Heart right ventricle (tissue), 16 donors: ENCODE results near the gene RCOR2. TPM values are rescaled to one million over a fixed set of nuclear protein-coding genes. Genes with fewer than 3 reads are reported as not detected.

ENCODE experiments used
- ATAC-seq, 8 donors: fragments of 200-7000 bp; cut with Tn5 transposase; one replicate each; pipeline ENCODE4 v1.9.1; 2020; ENCODE audit warnings: mild to moderate bottlenecking in 8 of 8, moderate library complexity in 8 of 8, moderate number of reproducible peaks in 1 of 8
- DNase-seq, 2 donors: peaks; one replicate each; pipeline ENCODE4 v3.0.0-alpha.2; 2020
- H3K27ac ChIP-seq, 10 donors: fragments of 200-600 bp; sonication (generic) in 2 of 10; one replicate each; pipeline versions ENCODE4 v1.5.0 to v1.8.0; 2020 to 2022; ENCODE audit warnings: mild to moderate bottlenecking in 3 of 10
- H3K27me3 ChIP-seq, 7 donors: fragments of 200-600 bp; one replicate each; pipeline ENCODE4 v1.8.0; 2021 to 2022; ENCODE audit warnings: mild to moderate bottlenecking in 2 of 7
- H3K36me3 ChIP-seq, 9 donors: fragments of 200-600 bp; sonication (generic) in 1 of 9; one replicate each; pipeline versions ENCODE4 v1.5.0 to v1.8.0; 2020 to 2022; ENCODE audit warnings: mild to moderate bottlenecking in 2 of 9
- H3K4me1 ChIP-seq, 9 donors: fragments of 200-600 bp; sonication (generic) in 1 of 9; one replicate each; pipeline versions ENCODE4 v1.5.0 to v1.8.0; 2020 to 2022; ENCODE audit warnings: mild to moderate bottlenecking in 4 of 9
- H3K4me3 ChIP-seq, 10 donors: fragments of 200-600 bp; sonication (generic) in 2 of 10; one replicate each; pipeline versions ENCODE4 v1.5.0 to v1.8.0; 2020 to 2022; ENCODE audit warnings: mild to moderate bottlenecking in 7 of 10, moderate library complexity in 2 of 10
- H3K9me3 ChIP-seq, 11 donors: fragments of 200-600 bp in 10 of 11; sonication (generic) in 2 of 11; one replicate each; pipeline versions ENCODE4 v1.5.0 to v1.8.0; 2013 to 2022; ENCODE audit warnings: mild to moderate bottlenecking in 2 of 11, control low read depth in 1 of 11, moderate library complexity in 1 of 11
- WGBS, 2 donors: extraction: QIAGEN DNeasy Blood & Tissue Kit; methylation state at CpG; one replicate each; pipeline ENCODE4 v1.1.7; 2013; ENCODE audit warnings: inconsistent platforms in 1 of 2; 5-methylcytosine and 5-hydroxymethylcytosine counted together
- intact Hi-C, 10 donors: fragments of 100-400 bp; cut with DNase I; formaldehyde crosslinking; loops; one replicate each; pipeline versions ENCODE4 v1.11.1 to v1.14.2; 2022
- polyA plus RNA-seq, 2 donors: library from polyadenylated mRNA; stranded (reverse); fragments of 200-250 nt; gene quantifications; one replicate each; pipeline ENCODE4 v1.2.3, GENCODE V29; 2013
- total RNA-seq, 10 donors: library from RNA; stranded (reverse); fragmentation: NEBNext Ultra II Directional in 3 of 10; extraction: Animal tissue kit (Norgen Biotek cat#: 25700) in 3 of 10; gene quantifications; one replicate each; pipeline versions ENCODE4 v1.2.1 to v1.2.4, GENCODE V29; 2021 to 2023
- TF ChIP-seq, protein P1 (sequence below), 9 donors: fragments of 200-600 bp; sonication (generic) in 2 of 9; IDR thresholded peaks; one replicate each; pipeline versions ENCODE4 v1.5.0 to v1.8.0; 2021 to 2022; ENCODE audit warnings: antibody characterized with exemption in 9 of 9, mild to moderate bottlenecking in 5 of 9, moderate library complexity in 1 of 9
- donor health status: Arrhythmogenic right ventricular cardiomyopathy.
- donor health status: ischemic (EF 13 %, LVEDD 7.1; RV severe dilation, severe dysfunction).
- donor health status: healthy with polysubstance abuse.
- donor health status: DM: no; HTN: yes; CAD: no.
- donor health status: DM: no; HTN: no; CAD: no.
- donor health status: ischemic (EF 25% LVEDD 6.9; RV normal size, moderate dysfunction).
- donor health status: ischemic (EF 25% LVEDD 5.7; RV mildly dilated, moderate dysfunction).
- donor health status: healthy.
- donor health status: DM: yes; HTN: yes; CAD: no.
- donor health status: Ischemic cardiomyopathy.
- donor health status: ischemic (EF 35%, LVEDD 5.7; RV mildly dilated, moderate dysfunction).
- donor health status: nonischemic (EF 11% LVEDD 7.7; RV severe dilation, severe dysfunction).
- donor health status: DM: yes; HTN: yes; CAD: no.
- donor health status: PGD.
- donor health status: ischemic (EF 29% LVEDD 5.4; RV normal size, mild dysfunction).
- donor health status: nonischemic (EF 23%, LVEDD 6.1; RV moderate dilation, normal function).

The RCOR2 gene
- total and polyA plus RNA-seq, 12 donors = 1.1 to 8.4 (median 5.0) TPM

DNA sequence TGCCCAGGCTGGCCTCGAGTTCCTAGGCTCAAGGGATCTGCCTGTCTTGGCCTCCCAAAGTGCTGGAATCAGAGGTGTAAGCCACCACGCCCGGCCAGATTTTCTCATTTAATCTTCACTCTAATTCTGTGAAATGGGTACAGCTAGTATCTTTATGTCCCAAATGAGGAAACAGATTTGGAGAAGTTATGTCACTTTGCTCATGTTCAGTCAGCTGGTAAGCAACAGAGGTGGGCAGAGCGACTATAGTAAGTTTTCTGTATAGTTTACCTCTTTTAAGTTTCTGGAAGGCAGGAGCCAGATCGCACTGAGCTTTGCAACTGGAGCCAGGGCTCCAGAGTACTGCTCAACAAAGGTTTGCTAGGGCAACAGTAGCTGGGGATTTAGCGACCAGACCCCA is 33.2 kb downstream of the RCOR2 start:
- Histone ChIP-seq H3K27ac (peak overlapping the region in 1 of 10 donors; percentile 20), H3K36me3 (peaks cover 0 to 12% (median 0%) of the 10 kb centered on the region in 9 donors), H3K9me3 (no peaks in the 10 kb centered on the region), H3K4me1 (peaks cover 19 to 84% (median 60%) of the 10 kb centered on the region in 9 donors), H3K27me3 (no peaks in the 10 kb centered on the region), H3K4me3 (no peak overlapping the region)
- WGBS, 2 donors = 91 to 93% methylated on average over 6 of the region's 6 CpGs
- TF ChIP-seq, protein P1, sequence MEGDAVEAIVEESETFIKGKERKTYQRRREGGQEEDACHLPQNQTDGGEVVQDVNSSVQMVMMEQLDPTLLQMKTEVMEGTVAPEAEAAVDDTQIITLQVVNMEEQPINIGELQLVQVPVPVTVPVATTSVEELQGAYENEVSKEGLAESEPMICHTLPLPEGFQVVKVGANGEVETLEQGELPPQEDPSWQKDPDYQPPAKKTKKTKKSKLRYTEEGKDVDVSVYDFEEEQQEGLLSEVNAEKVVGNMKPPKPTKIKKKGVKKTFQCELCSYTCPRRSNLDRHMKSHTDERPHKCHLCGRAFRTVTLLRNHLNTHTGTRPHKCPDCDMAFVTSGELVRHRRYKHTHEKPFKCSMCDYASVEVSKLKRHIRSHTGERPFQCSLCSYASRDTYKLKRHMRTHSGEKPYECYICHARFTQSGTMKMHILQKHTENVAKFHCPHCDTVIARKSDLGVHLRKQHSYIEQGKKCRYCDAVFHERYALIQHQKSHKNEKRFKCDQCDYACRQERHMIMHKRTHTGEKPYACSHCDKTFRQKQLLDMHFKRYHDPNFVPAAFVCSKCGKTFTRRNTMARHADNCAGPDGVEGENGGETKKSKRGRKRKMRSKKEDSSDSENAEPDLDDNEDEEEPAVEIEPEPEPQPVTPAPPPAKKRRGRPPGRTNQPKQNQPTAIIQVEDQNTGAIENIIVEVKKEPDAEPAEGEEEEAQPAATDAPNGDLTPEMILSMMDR (IDR thresholded peaks at IDR 0.05) = no peak
- intact Hi-C loops = no loop called here
- ATAC-seq = no peak
- no peak for DNase-seq

DNA sequence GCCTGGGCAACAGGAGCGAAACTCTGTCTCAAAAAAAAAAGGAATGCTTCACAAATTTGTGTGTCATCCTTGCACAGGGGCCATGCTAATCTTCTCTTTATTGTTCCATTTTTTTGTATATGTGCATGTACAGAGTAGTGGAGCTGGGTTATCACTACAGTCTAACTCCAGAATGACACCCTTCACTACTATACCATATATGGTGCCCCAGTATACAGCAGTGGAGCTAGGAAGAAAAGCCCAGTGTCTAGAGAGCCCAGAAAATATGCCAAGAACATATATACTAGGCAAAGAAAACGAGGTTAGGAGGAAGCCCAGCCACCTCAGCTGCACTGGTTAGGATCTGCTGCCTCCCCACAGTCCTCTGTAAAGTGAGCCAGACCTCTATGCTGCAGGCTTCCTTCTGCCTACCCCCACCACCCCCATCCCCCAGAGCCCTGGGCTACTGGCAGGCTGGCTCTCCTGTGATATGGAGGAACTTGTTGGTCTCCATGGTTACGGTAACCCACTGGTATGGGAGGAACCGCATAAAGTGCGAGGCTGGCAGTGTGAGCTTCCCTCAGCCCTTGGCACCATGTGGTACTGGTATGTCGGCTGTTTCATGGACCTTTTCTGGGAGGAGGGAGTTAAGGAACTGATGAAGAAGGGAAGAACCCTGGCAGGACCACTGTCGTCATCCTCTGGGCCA is 34.3 kb downstream of the RCOR2 start:
- DNase-seq (peak in 1 of 2 donors; percentile 27), ATAC-seq (peak in 7 of 8 donors; percentile 34 to 71 (median 62))
- Histone ChIP-seq H3K4me1 (peaks cover 10 to 82% (median 57%) of the 10 kb centered on the region in 9 donors), H3K27ac (no peak overlapping the region), H3K36me3 (peaks cover 0 to 18% (median 0%) of the 10 kb centered on the region in 9 donors), H3K4me3 (no peak overlapping the region), H3K9me3 (no peaks in the 10 kb centered on the region), H3K27me3 (no peaks in the 10 kb centered on the region)
- TF ChIP-seq, protein P1 (IDR thresholded peaks at IDR 0.05) = no peak
- intact Hi-C loops = no loop called here
- WGBS, 2 donors = 83 to 84% methylated on average over 7 of the region's 7 CpGs

DNA sequence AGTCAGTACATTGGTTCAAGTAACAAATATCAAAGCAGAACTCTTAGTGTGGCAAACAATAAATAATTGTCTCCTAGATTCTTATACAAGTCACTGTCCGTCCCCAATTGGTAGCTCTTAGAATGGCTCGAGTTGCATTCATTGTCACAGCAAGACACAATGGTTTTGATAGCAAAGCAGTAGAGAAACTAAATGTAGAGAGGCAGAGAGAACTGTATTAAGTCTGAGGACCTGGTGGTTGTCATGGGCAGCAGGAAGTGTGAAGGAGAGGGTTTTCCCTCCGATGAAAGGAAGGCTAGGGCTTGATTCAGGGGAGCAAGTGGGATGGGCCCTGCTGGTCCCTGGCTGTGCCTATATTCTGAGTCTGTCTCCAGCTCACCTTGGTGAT is 36.6 kb downstream of the RCOR2 start:
- TF ChIP-seq, protein P1 (IDR thresholded peaks at IDR 0.05) = no peak
- DNase-seq (no peak), ATAC-seq (no peak)
- Histone ChIP-seq H3K9me3 (no peaks in the 10 kb centered on the region), H3K36me3 (peaks cover 0 to 25% (median 0%) of the 10 kb centered on the region in 9 donors), H3K4me1 (peaks cover 8 to 79% (median 64%) of the 10 kb centered on the region in 9 donors), H3K27ac (no peak overlapping the region), H3K4me3 (no peak overlapping the region), H3K27me3 (no peaks in the 10 kb centered on the region)
- 40 to 42% methylated on average over 3 of the region's 3 CpGs for WGBS, 2 donors
- intact Hi-C loops = no loop called here

DNA sequence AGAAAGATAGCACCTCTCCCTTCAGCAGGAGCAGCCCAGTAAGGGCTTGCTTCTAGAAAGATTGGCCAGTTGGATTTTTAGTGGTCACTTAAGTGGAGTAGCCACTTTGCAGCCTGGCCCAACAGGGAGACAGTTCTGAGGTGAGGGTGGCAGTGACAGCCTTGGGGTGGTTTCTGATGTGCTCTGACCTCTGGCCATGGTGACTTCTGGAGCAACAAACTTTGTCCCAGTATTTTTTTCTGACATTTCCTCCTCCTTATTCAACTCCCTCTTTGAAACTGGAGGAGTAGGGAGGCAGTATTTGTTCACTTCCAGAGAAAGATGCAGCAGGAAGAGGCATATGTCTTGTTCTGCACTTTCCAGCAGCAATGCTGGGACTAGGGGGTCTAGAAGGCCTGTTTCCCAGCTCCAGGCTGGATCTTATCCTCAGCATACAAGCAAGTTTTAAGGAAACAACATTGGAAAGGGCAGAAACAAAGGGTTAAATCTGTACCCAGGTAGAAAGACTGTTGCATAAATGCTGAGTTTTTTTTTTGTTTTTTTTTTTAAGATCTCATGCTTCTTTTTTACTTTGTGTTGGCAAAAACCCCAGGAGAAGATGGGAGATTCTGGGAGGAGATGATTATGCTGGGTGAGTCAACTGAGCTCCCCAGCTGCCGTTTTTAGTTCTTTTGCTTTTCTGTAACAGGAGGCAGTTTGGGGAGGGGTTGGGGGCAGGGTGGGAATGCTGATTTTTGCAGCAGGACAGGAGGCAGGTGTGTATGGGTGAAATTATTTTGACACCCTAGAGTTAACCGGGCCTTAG is 37.2 kb downstream of the RCOR2 start:
- no peak overlapping the region for H3K4me3 ChIP-seq
- H3K9me3 ChIP-seq = no peaks in the 10 kb centered on the region
- no peak for DNase-seq
- H3K36me3 ChIP-seq = peaks cover 0 to 25% (median 0%) of the 10 kb centered on the region in 9 donors
- ATAC-seq = no peak
- TF ChIP-seq, protein P1 (IDR thresholded peaks at IDR 0.05) = no peak
- intact Hi-C loops = no loop called here
- H3K4me1 ChIP-seq = peaks cover 8 to 79% (median 65%) of the 10 kb centered on the region in 9 donors
- H3K27ac ChIP-seq = peak overlapping the region in 2 of 10 donors; percentile 11 to 26
- no peaks in the 10 kb centered on the region for H3K27me3 ChIP-seq
- 45 to 49% methylated on average over 2 of the region's 2 CpGs for WGBS, 2 donors
